Activated CD8-positive, alpha-beta memory T cell treated with anti-CD3 and anti-CD28 coated beads, Interleukin-2, amount 50 U/mL, for 1 hour (primary cell): ENCODE data around the gene SIPA1.

Source experiments
- DNase-seq: peaks from one replicate; pipeline ENCODE4 v3.0.0-alpha.2; 2020; ENCODE audit errors: extremely low read depth

The SIPA1 gene, protein sequence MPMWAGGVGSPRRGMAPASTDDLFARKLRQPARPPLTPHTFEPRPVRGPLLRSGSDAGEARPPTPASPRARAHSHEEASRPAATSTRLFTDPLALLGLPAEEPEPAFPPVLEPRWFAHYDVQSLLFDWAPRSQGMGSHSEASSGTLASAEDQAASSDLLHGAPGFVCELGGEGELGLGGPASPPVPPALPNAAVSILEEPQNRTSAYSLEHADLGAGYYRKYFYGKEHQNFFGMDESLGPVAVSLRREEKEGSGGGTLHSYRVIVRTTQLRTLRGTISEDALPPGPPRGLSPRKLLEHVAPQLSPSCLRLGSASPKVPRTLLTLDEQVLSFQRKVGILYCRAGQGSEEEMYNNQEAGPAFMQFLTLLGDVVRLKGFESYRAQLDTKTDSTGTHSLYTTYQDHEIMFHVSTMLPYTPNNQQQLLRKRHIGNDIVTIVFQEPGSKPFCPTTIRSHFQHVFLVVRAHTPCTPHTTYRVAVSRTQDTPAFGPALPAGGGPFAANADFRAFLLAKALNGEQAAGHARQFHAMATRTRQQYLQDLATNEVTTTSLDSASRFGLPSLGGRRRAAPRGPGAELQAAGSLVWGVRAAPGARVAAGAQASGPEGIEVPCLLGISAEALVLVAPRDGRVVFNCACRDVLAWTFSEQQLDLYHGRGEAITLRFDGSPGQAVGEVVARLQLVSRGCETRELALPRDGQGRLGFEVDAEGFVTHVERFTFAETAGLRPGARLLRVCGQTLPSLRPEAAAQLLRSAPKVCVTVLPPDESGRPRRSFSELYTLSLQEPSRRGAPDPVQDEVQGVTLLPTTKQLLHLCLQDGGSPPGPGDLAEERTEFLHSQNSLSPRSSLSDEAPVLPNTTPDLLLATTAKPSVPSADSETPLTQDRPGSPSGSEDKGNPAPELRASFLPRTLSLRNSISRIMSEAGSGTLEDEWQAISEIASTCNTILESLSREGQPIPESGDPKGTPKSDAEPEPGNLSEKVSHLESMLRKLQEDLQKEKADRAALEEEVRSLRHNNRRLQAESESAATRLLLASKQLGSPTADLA

GRCh38 chr11:65637794-65638419 lies at the start of gene SIPA1:
Gene SIPA1, plus strand, starts transcription at chr11:65638101. Its CDS starts 2,821 bp downstream, at chr11:65640922.
- DNase-seq, result no peak

DNA sequence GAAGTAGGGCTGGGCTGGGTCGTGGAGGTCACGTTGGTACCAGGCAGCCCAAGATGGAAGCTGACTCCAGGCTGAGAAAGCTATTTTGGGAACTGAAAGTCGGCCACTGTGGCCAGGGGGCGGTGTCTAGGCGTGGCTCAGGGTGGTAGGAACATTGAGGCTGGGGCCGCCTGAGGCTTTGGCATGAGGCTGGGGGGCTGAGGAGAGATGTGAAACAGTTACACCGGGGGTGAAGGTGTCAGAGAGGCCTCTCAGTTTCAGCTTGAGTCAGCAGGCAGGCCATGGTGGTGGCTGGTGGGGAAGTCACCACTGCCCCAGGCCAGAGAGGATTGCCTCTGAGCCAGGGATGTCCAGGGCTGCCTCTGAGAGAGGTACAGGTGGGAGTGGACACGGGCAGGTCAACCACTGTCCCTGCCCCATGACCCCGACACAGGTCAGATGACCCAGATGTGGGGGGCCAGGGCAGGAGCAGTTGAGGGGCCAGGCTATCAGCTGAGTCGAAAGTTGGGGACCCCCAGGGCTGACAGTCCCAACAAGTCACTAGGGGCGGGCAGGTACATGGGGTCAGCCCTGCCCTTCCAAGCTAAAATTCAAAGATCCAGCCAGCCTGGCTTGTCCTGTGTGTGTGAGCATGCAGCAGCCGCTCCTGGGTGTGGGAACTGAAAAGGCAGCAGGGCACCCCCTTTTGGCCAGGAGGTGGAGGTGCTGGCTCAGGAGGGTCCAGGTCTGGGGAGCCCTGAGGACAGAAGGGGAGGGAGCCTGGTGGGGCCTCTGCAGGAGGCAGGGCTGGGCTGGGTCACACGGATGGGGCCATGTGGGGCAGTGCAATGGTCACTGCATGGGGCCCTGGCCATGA lies 49.5 kb upstream of the SIPA1 start:
- peak; percentile 62 for DNase-seq

- DNase-seq, result no peak
Measured at GRCh38 chr11:65589444-65590239, 48.3 kb upstream of the SIPA1 start.

- DNase-seq, result no peak
Measured at GRCh38 chr11:65590240-65590738, 47.6 kb upstream of the SIPA1 start.

GRCh38 chr11:65591939-65592857 lies 45.7 kb upstream of the SIPA1 start:
- no peak for DNase-seq

DNA sequence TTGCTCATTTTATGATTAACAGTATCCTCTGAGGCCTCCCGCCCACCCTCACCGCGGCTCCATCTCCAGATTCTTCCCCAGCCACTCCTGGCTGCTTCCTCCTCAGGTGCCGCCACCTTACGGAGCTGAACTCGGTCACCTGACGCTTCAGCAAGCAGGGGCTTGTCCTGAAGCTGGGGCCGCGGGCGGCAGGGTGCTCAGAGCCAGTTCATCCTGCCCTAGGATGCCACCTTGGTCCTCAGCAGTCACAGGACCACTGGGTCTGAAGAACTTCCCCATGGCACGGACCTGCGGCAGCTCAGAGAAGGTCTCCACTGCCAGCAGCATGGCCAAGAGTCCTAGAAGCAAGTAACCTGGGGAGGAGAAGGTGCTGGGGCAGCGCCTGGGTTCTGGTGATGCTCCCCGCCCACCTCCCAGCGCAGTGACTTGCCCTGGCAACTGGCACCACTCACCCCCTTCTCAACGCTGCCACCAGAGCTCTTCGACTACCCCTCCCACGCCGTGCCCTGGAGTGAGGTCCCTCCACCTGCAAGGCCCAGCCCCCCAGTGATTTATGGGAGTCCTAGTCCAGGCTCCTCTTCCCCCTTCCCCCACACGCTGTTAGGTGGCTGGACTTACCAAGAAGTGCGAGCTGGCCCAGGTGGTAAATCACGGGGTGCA lies 44.9 kb upstream of the SIPA1 start:
- DNase-seq, result no peak

DNA sequence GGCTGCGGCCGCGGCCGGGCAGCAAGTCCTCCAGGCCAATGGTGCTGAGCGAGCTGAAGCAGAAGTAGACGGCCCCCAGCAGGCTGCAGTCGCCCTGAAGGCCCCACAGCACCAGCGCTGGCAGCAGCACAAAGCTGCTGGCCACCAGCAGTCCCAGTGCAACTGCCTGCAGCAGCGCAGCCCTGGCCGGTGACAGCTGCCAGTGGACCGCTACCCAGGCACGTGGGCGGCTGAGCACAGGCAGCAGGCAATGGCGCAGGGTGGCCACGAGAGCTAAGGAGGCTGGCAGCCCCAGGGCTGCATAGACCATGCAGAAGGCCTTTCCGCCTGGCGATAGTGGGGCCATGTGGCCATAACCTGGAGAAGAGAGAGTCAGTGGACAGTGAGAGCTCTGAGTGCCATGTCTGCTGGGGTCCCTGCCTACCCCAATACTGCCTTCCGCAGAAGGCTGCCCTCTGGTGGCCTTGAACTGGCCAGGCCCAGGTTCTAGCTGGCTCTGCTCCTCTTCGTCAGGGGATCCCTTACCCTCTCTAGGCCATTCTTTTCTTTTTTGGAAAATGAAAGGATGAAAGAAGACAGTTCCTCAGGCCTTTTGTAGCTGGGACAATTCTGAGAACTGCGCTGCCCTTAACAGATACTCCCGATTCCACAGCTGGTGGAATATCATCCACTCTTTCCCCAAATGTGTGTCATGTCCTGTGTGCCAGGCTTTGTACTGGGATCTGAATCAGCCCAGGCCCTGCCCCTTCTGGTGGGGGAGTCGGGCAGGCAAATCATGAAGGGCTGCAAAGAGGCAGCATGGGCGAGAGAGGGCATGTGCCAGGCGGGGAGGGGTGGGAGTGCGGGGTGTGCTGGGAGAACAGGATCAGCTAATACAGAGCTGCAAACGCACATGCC lies 44.1 kb upstream of the SIPA1 start:
- DNase-seq, result no peak

- DNase-seq, result no peak
Measured at GRCh38 chr11:65595131-65595530, 42.8 kb upstream of the SIPA1 start.

- DNase-seq, result no peak
Measured at GRCh38 chr11:65595543-65596281, 42.2 kb upstream of the SIPA1 start, which contains the start of gene KCNK7. Gene KCNK7, minus strand, starts transcription at chr11:65595800. Its CDS starts 28 bp downstream, at chr11:65595772.

- no peak for DNase-seq
Measured at GRCh38 chr11:65596520-65596919, 41.4 kb upstream of the SIPA1 start.

DNA sequence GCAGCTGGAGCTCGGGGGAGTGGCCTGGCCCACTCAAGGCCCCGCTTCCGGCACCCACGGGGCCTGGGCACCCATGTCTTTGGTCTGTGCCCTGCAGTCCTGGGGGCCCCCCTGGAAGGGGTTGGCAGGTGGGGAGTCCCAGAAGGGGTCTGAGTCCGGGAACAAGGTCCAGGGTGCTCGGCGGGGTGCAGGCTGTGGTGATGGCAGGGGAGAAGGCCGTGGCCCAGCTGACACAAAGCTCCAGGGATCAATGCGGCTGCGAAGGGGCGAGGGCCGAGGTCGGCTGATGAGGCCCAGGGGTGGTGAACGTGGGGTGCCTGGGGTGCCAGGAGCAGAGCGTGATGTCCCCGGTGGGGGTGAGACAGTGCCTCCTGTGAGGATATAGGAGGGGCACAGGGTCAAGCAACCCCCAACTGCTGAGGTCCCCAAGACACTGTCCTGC lies 39.6 kb upstream of the SIPA1 start:
- no peak for DNase-seq

GRCh38 chr11:65599216-65599954 lies 38.5 kb upstream of the SIPA1 start:
- DNase-seq, result no peak

DNA sequence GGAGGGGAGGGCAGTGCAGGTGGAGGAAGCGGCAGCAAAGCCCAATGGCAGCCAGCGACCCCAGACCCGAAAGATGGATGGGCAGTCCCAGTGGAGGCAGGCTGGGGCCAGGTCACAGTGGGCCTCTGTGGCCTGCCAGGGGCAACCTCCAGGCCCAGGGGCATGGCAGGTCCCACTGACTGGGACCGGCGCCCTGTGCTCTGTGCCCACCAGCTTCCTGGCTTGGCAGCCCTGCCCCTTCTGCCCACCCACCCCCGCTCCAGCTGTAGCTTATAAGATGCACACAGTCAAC lies 38.0 kb upstream of the SIPA1 start:
- DNase-seq, result no peak

DNA sequence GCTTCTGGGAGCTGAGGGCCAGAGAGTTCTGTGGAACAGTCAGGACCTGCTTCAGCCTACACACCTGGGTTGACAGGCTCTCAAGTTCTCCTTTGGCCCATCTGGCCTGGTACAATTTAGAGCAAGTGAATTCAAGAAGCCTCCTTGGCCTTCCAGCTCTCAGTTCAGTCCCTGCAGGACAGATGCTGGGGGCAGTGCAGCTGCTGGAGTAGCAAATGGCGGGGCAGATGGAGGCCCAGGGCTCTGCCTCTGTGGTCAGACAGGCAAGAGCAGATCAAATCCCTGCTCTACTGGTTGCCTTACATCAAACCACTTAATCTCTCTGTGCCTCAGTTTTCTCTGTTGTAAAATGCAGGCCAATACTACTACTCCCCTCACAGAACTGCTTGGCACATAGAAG lies 33.6 kb upstream of the SIPA1 start:
- no peak for DNase-seq

DNA sequence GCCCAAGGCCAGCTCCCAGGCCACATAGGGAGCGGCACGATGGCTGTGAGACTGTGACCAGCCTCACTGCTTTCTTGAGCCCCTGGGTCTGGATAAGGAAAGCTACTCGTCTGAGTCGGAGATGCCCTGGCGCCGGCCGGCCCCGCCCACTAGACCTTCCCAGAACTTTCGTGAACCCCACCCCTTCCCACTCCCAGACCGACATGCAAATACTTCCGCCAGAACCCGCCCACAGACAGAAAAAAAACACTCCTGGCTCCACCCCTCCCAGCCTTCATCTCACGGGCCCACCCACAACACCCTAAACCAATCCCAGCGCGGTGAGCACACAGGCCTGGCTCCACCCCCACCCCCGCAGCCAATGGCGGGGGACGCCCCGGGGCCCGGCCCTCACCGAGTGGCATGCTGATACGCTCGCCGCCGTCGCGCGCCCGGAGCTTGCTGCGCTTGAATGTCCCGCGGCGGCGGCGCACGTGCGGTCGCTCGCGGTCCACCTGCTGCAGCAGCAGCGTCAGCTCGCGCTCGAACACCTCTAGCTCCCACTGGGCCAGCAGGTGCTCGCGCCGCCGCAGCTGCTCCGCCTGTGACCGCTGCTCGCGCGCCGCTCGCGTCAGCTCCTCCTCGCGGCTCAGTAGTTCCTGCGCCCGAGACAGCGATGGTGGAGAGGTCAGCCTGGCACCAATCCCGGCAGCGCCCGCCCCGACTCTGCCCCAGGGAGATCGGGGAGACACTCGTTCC lies 30.9 kb upstream of the SIPA1 start:
- no peak for DNase-seq
